Stimulated activated CD8-positive, alpha-beta memory T cell treated with anti-CD3 and anti-CD28 coated beads, Interleukin-4, amount 100 ng/mL, for 24 hours (primary cell): ENCODE measurements around the gene MPP2.
A peak's percentile ranks its signal among the peaks of the same experiment; 100 is the strongest.
"Not testable (repeated sequence)": the region's sequence is repeated elsewhere in the genome, so short reads cannot be mapped to it uniquely, and the experiment has no call there.

Experiments
- DNase-seq: peaks from one replicate; pipeline ENCODE4 v3.0.0-alpha.2; 2020; ENCODE audit warnings: low read depth

MPP2 gene, protein sequence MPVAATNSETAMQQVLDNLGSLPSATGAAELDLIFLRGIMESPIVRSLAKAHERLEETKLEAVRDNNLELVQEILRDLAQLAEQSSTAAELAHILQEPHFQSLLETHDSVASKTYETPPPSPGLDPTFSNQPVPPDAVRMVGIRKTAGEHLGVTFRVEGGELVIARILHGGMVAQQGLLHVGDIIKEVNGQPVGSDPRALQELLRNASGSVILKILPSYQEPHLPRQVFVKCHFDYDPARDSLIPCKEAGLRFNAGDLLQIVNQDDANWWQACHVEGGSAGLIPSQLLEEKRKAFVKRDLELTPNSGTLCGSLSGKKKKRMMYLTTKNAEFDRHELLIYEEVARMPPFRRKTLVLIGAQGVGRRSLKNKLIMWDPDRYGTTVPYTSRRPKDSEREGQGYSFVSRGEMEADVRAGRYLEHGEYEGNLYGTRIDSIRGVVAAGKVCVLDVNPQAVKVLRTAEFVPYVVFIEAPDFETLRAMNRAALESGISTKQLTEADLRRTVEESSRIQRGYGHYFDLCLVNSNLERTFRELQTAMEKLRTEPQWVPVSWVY

DNA sequence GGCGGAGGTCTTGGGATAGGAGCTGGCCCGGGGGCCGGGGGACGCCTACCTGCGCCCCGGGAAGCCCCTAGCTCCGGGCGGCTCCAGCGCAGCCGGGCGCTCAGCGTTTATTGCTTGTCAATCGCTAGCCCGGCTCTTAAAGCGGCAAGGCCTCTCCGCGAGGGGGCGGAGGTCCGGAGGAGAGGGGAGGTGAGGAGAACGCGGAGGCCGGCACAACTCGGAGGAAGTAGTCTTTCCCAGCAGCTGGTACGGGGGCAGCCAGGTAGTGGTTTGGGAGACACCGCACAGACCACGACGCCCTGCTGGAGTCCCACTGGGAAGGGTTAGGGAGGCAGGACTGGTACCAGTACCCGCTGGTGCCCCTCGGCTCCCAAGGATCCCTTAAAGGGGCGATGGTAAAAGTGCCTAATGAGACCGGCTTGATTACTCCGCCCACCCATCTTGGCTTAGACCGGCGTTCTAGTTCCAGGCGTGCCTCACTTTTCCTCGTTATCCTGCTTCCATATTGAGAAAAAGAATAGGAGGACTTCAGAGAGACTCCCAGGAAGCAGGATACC is at the start of gene MPP2:
Gene MPP2, minus strand, starts transcription at position 112 of the 557 bp plus-strand sequence. CDS start 3,076 bp downstream, outside the sequence.
- DNase-seq = peak; percentile 39

GRCh38 chr17:43956222-43956621 is 48.9 kb upstream of the MPP2 start:
- no peak for DNase-seq

- DNase-seq = no peak
Measured at GRCh38 chr17:43953746-43954145, 46.4 kb upstream of the MPP2 start, which contains the start of gene PYY. Gene PYY (minus strand): TSS chr17:43953940. CDS start chr17:43953483, 457 bp downstream.

DNA sequence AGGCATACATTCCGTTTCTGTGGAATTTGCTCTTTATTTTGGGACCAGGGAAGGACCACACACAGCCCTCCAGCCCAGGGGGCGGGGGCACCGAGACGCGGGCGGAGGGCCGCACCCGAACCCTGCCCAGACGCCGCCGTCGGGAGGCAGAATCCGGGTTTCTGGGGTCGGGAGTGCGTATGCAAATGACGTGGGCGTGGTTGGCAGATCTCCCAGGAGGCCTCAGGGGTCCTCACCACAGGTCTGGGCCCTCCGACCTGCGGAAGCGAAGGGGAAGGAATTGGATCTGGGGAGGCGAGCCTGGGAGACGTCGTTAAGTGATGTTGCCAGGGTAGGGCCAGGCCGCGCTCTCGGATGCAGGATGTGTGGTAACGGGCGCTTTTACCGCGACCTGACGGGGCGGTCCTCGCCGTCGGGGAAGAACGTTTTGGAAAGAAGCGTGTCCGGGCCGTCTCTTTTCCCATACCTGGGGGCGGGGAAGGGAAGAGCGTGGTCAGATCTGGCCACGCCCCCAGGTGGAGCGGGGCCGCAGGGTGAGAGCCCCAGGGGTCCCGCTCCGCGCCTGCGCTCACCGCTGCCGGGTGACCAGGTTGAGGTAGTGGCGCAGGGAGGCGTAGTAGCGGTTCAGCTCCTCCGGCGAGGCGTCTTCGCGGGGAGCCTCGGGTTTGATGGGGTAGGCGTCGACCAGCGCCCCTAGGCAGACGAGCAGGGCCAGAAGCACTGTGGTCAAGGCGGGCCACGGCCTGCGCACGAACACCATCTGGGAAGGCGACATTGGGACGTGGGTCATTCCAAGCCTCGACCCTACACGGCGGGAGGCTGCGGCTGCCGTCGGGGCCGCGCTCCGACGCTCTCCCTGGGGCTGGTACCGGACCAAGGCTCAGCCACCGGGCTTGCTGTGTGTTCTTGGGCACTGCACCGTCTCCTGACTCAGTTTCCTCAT is 45.7 kb upstream of the MPP2 start:
- no peak for DNase-seq

GRCh38 chr17:43952351-43952723 is 45.0 kb upstream of the MPP2 start:
- DNase-seq = no peak

GRCh38 chr17:43951750-43952149 is 44.4 kb upstream of the MPP2 start:
- no peak for DNase-seq

DNA sequence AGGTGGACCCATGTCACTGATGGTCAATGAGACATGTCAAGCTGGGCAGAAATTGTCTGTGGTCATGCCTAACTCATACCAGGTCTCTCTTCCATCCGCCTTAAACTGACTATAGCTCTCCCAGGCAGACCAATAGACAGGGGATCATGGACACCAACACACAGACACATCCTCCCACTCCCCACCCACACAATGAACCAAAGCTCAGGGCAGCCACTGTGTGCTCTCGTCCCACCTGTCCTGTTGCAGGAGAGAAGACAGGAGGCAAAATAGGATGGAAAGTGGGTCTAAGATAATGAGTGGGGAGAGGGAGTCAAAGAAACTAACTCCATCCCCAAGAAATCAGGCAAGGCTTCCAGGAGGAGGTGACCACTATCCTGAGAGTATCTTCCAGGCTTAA is 43.2 kb upstream of the MPP2 start:
- no peak for DNase-seq

DNA sequence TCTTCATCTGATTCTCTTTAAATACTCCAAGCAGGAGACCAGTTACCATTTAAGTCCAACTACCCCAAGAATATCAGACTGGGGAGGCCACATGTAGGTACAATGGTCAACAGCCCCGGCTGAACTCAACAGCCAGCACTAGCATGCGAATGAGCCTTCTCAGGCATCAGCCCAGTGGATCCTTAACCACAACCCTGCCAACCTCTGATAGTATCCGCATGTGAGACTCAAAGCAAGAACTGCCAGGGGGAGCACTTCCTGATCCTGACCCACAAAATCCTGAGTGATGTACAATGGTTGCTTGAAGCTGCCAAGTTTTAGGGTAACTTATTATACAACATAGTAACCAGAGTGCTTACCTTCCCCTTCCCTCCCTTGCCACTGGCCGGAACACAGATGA is 42.4 kb upstream of the MPP2 start:
- DNase-seq = no peak

DNA sequence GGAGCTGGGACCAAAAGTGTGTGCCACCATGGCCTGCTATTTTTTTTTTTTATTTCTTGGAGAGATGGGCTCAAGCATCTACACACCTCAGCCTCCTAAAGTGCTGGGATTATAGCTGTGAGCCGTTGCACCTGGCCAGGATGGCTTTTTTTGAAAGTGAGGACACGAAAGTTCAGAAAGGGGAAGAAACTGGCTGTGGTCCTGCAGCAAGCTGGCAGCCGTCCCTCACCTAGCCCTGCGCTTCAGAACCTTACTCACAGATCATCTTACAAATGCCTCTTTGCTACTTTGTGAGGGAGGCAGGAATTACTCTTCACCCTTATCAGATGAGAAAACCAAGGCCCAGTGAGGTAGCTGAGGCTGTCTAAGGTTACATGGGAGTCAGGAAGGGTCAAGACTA is 39.4 kb upstream of the MPP2 start:
- no peak for DNase-seq

DNA sequence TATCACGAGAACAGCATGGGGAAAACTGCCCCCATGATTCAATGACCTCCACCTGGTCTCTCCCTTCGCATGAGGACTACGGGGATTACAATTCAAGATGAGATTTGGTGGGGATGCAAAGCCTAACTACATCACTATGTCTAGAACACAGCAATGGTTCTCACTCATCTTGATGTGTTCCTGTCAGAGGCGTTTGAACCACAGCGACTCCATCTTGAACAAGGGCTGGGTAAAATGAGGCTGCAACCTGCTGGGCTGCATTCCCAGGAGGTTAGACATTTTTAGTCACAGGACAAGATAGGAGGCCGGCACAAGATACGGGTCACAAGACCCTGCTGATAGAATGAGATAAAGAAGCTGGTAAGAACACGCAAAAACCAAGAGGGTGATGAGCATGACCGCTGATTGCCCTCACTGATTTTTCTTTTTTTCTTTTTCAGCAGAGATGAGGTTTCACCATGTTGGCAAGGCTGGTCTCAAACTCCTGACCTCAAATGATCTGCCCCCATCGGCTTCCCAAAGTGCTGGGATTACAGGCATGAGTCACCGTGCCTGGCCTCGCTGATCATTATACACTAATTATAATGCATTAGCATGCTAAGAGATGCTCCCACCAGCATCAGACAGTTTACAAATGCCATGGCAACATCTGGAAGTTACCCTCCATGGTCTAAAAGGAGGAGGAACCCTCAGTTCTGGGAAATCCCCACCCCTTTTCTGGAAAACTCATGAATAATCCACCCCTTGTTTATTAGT is 37.9 kb upstream of the MPP2 start:
- no peak for DNase-seq

GRCh38 chr17:43942051-43942685 is 34.8 kb upstream of the MPP2 start, which contains the start of gene PPY:
Gene PPY (minus strand): TSS chr17:43942476. CDS start chr17:43941654, 822 bp downstream.
- no peak for DNase-seq

GRCh38 chr17:43940630-43941029 is 33.3 kb upstream of the MPP2 start:
- no peak for DNase-seq

DNA sequence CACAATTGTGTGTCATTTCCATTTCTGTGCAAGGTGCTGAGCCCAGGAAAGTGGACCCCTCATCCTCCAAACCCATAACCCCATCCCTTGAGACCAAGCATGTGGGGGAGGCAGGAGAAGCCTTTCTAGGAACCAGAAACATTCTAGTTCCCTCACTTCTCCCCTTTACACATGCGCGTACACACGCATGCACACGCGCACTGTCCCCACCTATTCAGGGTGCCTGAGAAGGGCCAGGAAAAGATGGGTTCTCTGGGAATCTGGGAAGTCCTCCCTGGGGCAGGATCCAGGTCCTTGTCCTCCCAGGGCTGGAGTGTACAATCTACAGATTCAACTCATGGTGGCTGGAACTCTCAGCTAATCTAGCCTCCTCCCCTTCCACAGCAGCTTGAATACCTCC is 32.5 kb upstream of the MPP2 start:
- DNase-seq = no peak

DNA sequence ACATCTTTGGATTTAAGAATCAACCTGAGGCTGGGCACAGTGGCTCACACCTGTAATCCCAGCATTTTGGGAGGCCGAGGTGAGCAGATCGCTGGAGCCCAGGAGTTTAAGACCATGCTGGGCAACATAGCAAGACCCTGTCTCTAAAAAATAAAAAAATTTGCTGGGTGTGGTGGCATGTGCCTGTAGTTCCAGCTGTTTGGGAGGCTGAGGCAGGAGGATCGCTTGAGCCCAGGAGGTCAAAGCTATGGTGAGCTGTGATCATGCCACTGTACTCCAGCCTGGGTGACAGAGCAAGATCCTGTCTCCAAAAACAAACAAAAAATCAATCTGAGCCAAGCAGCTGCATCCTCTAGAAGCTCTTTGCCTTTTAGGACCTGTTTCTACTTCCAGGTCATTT is 32.1 kb upstream of the MPP2 start:
- DNase-seq = not testable (repeated sequence)

DNA sequence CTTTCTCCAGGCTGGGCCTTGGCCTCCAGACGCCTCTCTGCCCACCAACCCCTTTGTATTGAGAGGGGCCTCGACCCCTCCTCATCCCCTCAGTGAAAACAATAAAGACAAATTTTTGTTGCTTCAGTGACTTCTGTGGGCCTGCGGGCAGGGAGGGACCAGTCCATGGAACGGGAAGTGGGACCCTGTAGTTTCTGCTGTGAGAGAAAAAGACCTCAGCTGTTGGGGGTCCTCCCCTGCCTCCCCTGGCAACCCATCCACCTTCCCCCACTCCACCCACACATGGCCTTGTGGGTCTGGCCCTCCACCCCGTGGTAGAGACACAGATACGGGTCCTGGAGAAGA is 31.5 kb upstream of the MPP2 start:
- DNase-seq = no peak

- no peak for DNase-seq
Measured at GRCh38 chr17:43936434-43936833, 29.1 kb upstream of the MPP2 start.

GRCh38 chr17:43935926-43936261 is 28.6 kb upstream of the MPP2 start:
- DNase-seq = no peak

- no peak for DNase-seq
Measured at GRCh38 chr17:43935204-43935925, 28.0 kb upstream of the MPP2 start.

- no peak for DNase-seq
Measured at GRCh38 chr17:43932923-43933322, 25.6 kb upstream of the MPP2 start.

DNA sequence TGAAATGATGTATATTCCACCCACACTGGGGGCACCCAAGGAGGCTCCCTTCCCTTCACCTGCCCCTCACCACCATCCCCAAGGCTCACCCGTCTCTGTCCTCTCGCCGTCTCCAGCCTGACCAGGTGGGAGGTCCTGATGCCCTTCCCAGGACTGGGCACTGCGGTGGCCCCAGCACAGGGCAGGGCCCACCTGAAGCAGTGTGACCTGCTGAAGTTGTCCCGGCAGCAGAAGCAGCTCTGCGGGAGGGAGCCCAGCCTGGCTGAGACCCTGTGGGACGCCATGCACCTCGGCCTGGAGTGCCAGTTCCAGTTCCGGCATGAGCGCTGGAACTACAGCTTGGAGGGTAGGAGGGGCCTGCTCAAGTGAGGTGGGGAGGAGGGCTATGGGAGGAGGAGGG is 25.0 kb upstream of the MPP2 start:
- DNase-seq = no peak
